ENCODE measurements around the gene FBXO38.

- TF ChIP-seq CTCF (IDR thresholded peaks at IDR 0.05) (no peak), EZH2phosphoT487 (IDR thresholded peaks at IDR 0.05) (no peak), EZH2 (IDR thresholded peaks at IDR 0.05) (no peak)
Measured at GRCh38 chr5:148378670-148379069, 5.1 kb upstream of the FBXO38 start.
